COR-L47 (cell line): ENCODE results near the gene DHX15.

Experiments
- DNase-seq: peaks from one replicate; lab custom pipeline; 2025; lab: John Stamatoyannopoulos, UW

Gene DHX15

DNA sequence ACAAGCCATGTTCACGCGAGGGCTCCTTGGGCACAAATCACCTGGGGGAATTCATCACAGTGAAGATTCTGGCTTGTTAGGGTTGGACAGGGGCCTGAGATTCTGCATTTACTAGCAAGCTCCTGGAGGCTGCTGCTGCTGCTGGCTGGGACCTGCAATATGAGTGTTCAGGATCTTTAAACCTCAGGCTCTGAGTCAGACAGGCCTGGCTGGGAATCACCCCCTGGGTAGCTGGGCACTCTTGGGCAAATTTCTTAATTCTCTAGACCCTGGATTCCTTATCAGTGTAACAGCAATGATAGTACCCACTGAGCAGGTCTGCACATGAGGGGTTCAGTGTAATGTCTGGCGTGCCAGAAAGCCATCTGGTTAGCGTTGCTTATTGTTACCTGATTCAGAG lies 101.5 kb downstream of the DHX15 start:
- no peak for DNase-seq

DNA sequence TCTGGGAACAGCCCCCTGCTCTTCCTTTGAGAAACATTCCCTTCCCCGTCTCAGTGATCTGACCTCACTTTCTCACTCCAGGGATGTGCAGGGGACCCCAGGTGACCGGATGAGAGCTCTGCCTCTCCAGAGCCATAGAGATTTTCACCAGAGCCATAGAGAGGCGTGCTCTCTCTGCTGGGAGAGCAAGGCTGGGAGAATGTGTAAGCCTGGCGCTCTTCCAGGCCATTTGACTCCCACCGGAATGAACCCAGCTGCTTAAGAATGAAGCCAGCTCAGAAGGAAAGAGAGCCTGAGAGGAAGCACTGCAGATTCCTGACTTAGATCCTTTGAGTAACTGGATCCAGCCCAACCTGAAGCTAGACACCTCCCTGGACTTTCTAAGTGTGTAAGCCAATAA lies 106.4 kb downstream of the DHX15 start:
- peak; percentile 4 for DNase-seq
